Measurements from ENCODE around the gene DSEL. TPM values are rescaled to one million over a fixed set of nuclear protein-coding genes. Genes with fewer than 3 reads are reported as not detected.

Gene DSEL
- total RNA-seq, 2 donors from 2014 or later = 0.72 to 1.6 TPM

GRCh38 chr18:67475673-67476072, 40.8 kb downstream of the DSEL start:
- Histone ChIP-seq H3K27me3 (no peaks in the 10 kb centered on the region), H3K9me3 (no peaks in the 10 kb centered on the region), H3K4me1 (no peaks in the 10 kb centered on the region), H3K4me3 (no peak overlapping the region), H3K27ac (no peak overlapping the region), H3K9ac (ENCODE audit: low read depth in 2 of 2, low read length in 2 of 2) (no peak overlapping the region), H3K36me3 (no peaks in the 10 kb centered on the region)
- no peak for TF ChIP-seq CTCF (IDR thresholded peaks at IDR 0.05)
- intact Hi-C loops (cut with DNase I) = no loop called here
- DNase-seq = no peak

GRCh38 chr18:67468038-67468437, 48.5 kb downstream of the DSEL start:
- Histone ChIP-seq H3K4me1 (no peaks in the 10 kb centered on the region), H3K9ac (ENCODE audit: low read depth in 2 of 2, low read length in 2 of 2) (no peak overlapping the region), H3K27me3 (no peaks in the 10 kb centered on the region), H3K27ac (no peak overlapping the region), H3K36me3 (no peaks in the 10 kb centered on the region), H3K9me3 (no peaks in the 10 kb centered on the region), H3K4me3 (no peak overlapping the region)
- no peak for DNase-seq
- no peak for TF ChIP-seq CTCF (IDR thresholded peaks at IDR 0.05)
- intact Hi-C loops (cut with DNase I) = no loop called here

- Histone ChIP-seq H3K9me3 (no peaks in the 10 kb centered on the region), H3K4me1 (no peaks in the 10 kb centered on the region), H3K4me3 (no peak overlapping the region), H3K9ac (ENCODE audit: low read depth in 2 of 2, low read length in 2 of 2) (no peak overlapping the region), H3K27me3 (no peaks in the 10 kb centered on the region), H3K27ac (no peak overlapping the region), H3K36me3 (no peaks in the 10 kb centered on the region)
- DNase-seq = no peak
- intact Hi-C loops (cut with DNase I) = no loop called here
- TF ChIP-seq CTCF (IDR thresholded peaks at IDR 0.05) = no peak
Measured at GRCh38 chr18:67467188-67467587, 49.3 kb downstream of the DSEL start.

- no peaks in the 10 kb centered on the region for H3K27me3 ChIP-seq
- H3K4me1 ChIP-seq = no peaks in the 10 kb centered on the region
- intact Hi-C loops (cut with DNase I) = no loop called here
- no peak overlapping the region for H3K4me3 ChIP-seq
- no peak overlapping the region for H3K27ac ChIP-seq
- no peak for TF ChIP-seq CTCF (IDR thresholded peaks at IDR 0.05)
- no peaks in the 10 kb centered on the region for H3K36me3 ChIP-seq
- H3K9me3 ChIP-seq = no peaks in the 10 kb centered on the region
- no peak for DNase-seq
- no peak overlapping the region for H3K9ac ChIP-seq (ENCODE audit: low read depth in 2 of 2, low read length in 2 of 2)
Measured at GRCh38 chr18:67464499-67464898, 52.0 kb downstream of the DSEL start.

GRCh38 chr18:67463829-67464228, 52.7 kb downstream of the DSEL start:
- H3K4me1 ChIP-seq = no peaks in the 10 kb centered on the region
- no peak overlapping the region for H3K27ac ChIP-seq
- H3K36me3 ChIP-seq = no peaks in the 10 kb centered on the region
- DNase-seq = no peak
- intact Hi-C loops (cut with DNase I) = no loop called here
- no peak for TF ChIP-seq CTCF (IDR thresholded peaks at IDR 0.05)
- no peaks in the 10 kb centered on the region for H3K27me3 ChIP-seq
- H3K9ac ChIP-seq (ENCODE audit: low read depth in 2 of 2, low read length in 2 of 2) = no peak overlapping the region
- no peak overlapping the region for H3K4me3 ChIP-seq
- H3K9me3 ChIP-seq = no peaks in the 10 kb centered on the region

- no peak overlapping the region for H3K27ac ChIP-seq
- TF ChIP-seq CTCF (IDR thresholded peaks at IDR 0.05) = no peak
- intact Hi-C loops (cut with DNase I) = no loop called here
- H3K4me3 ChIP-seq = no peak overlapping the region
- no peak overlapping the region for H3K9ac ChIP-seq (ENCODE audit: low read depth in 2 of 2, low read length in 2 of 2)
- H3K36me3 ChIP-seq = no peaks in the 10 kb centered on the region
- no peak for DNase-seq
- H3K27me3 ChIP-seq = no peaks in the 10 kb centered on the region
- no peaks in the 10 kb centered on the region for H3K9me3 ChIP-seq
- H3K4me1 ChIP-seq = no peaks in the 10 kb centered on the region
Measured at GRCh38 chr18:67456711-67457110, 59.8 kb downstream of the DSEL start.

All from colonic mucosa (tissue), 4 donors.